CD4-positive, alpha-beta T cell treated with Interleukin-17A for 1 hour (primary cell): ENCODE measurements around the gene PAX5.

Experiments
- DNase-seq: peaks from one replicate; pipeline ENCODE4 v3.0.0-alpha.2; 2020

The PAX5 gene

GRCh38 chr9:36897478-36897877, 136.6 kb downstream of the PAX5 start:
- DNase-seq: no peak

GRCh38 chr9:36897019-36897418, 137.0 kb downstream of the PAX5 start:
- DNase-seq: no peak

GRCh38 chr9:36896296-36896695, 137.8 kb downstream of the PAX5 start:
- DNase-seq: no peak

DNA sequence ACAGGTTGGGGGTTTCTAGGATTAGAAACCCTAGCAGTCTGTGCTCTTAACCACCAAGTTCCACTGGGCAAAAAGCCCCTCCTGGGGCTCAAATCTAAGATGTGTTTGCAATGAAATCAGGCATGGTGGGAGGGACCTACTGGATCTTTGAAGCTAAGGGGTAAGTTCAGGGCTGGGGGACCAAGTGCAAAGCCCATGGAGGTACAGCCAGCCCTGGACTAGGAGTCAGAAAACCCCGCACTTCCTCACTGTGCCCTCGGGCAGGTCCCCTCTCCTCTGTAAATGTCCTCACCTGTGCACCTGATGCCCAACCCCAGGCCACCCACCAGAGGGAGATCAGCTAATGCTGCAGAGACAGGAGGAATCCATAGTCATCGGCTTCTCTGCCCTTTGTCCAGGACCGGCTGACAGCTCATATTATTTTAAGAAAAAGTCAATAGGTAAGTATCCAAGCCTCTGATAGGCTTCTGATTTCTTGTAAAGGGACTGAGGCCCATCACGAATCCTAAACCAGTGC, 138.3 kb downstream of the PAX5 start:
- DNase-seq: no peak

DNA sequence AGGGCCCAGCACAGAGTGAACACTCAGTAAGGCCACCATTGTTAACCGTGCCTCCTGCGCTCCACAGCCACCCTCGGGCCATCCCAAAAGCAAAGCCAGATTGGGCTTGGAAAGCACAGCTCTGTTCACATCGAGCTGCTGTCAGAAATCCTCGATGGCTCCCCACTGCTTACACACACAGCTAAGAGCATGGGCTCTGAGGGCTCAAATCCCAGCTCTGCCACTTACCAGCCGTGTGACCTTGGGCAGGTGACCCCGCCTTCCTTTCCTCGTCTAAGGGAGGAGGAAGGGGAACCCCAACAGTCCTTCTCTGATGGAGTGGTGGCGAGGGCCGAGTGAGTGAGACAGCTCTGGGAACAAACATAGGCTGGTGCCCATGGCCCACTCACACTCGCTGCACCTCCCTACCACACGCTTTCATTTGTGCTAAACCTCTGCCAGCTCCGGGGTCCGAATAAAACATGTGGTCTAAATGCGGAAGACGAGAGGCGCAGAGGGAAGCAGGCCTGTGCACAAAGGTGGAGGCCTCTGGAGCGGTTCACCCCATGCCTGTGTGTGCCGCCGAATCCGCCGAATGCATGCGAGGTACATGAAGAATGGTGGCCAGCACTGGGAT, 139.3 kb downstream of the PAX5 start:
- no peak for DNase-seq

DNA sequence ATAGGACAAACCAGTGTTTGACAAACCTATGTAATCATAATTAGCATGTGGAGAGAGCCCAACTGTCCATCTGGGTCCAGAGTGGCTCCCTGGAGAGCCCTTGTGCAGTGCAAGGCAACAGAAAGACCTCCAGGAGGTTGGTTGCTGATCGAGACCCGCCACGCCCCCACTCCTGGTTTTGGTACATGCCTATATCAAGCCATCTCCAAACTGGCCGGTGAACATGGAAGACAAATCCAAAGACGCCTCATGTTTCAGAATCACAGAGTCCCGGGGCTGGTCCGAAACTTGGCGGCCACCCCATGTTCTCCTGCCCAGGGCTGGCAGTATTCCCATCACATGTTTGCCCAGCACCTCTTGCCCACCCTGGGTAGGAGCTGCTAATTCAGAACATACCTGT, 140.2 kb downstream of the PAX5 start:
- DNase-seq: no peak

DNA sequence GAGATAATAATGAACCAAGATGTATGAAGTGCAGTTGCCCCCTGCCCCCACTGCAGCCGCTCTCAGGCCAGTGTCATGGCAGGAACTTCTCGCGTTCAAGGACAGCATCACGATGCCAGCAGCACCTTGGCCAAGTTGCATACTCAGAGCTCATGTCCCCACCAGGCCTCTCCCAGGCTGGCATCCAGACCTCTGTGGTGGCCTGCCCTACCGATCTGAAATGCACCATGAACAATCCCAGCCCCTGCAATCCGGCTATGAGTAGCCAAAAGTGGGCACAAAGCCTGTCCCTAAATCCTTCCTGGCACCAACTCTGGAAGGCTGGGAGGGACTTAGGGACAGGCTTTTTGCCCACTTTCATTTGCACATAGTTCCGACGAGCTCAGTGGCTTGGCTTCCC, 140.9 kb downstream of the PAX5 start:
- no peak for DNase-seq

- no peak for DNase-seq
These were observed 141.8 kb downstream of the PAX5 start for GRCh38 chr9:36892279-36892678.

DNA sequence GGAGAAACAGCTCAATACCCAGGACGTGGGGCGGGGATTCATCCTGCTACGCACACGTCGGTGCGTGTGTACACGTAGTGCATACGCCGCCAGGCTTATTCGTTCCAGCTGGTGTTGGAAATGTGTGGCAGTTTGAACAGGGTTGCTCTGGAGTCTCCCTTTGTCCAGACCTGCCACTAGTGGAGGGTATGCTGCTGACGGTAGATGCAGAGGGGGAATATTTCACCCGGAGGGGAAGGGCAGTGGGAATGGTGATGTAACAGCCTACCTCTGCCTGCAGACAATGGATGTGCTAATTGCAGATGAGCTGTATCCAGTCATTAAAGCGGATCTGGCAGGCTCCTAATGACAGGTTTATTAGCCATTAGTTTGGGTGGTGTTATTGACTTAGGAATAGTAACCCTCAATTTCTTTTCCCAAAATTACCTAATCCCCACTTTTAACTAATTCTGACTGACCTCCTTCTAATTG, 142.7 kb downstream of the PAX5 start:
- no peak for DNase-seq

GRCh38 chr9:36889844-36890243, 144.2 kb downstream of the PAX5 start:
- no peak for DNase-seq

DNA sequence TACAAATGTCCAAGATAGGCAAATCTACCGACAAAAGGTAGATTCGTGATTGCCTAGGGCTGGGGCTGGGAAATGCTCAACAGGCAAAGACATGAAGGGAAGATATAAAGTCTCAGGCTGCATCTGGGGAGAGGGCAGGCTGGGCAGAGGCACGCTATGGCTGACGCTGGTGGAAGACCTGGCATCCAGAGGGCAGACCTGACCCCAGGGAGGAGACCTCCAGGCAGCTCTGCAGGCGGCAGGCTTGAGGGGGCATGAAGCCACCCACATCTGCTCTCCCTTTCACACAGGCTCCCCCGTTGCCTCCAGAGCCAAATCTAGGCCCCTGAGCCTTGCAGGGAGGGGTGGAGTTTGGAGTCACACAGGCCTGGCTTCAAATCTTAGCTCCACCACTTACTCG, 145.5 kb downstream of the PAX5 start:
- no peak for DNase-seq

DNA sequence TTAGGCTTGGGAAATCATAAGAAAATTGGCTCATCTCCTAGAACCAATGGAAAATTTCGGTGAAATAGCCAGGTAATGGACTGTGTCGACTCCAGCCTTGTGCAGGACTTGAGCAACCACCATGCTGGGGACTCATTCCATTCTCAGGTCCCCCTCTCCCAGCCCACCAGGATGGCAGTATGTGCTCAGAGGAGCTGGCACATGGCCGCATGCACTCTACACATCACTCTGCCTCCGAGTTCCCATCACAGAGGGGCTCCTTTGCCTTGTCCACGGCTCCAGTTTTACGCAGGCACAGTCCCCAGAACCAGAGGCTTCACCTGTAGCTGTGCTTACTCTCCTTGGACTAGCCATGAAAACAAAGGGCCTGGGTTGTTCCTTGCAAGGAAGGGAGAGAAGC, 149.3 kb downstream of the PAX5 start:
- no peak for DNase-seq

DNA sequence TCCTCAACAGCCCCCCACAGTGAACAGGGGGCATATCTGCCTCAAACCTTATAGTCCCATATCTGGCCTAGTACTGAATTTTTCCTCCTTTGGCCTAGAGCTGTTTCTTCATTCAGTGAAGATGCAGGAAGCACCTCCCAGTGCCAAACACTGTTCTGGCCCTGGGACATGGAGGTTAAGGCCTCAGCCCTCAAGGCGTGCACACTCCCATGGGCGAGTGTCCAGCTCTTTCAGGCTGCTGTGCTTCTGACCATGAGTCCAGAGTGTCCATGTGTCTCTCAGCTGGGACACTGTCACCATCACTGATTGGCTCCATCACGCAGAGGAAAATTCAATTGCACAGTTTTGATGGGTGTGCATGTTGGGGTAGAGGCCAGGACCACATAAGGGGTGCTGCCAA, 151.5 kb downstream of the PAX5 start:
- no peak for DNase-seq

GRCh38 chr9:36881743-36882441, 152.2 kb downstream of the PAX5 start:
- DNase-seq: no peak

- DNase-seq: no peak
These were observed 152.8 kb downstream of the PAX5 start for GRCh38 chr9:36881316-36881715.

DNA sequence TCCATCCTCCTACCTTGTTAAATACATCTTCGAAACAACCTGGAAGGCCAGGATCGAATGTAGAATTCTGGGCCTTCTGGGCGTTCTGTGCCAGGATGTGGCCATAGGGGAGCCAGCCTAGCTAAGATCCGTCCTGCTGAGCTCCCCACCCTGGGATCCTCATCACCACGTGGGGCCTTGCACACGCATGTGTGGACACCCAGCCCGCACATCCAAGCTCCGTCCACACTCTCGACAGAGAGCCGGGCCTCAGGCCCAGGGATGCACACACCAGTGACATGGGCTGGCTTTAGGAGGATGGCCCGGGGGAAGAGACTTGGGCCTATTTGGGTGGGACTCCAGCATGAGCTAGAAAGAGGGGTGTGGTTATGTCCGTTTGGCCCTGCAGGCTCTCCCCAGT, 154.0 kb downstream of the PAX5 start:
- DNase-seq: no peak

GRCh38 chr9:36878986-36879982, 154.8 kb downstream of the PAX5 start:
- DNase-seq: no peak

GRCh38 chr9:36877239-36877638, 156.8 kb downstream of the PAX5 start:
- no peak for DNase-seq

- no peak for DNase-seq
These were observed 158.0 kb downstream of the PAX5 start for GRCh38 chr9:36876056-36876455.

GRCh38 chr9:36874921-36875320, 159.1 kb downstream of the PAX5 start:
- DNase-seq: no peak

DNA sequence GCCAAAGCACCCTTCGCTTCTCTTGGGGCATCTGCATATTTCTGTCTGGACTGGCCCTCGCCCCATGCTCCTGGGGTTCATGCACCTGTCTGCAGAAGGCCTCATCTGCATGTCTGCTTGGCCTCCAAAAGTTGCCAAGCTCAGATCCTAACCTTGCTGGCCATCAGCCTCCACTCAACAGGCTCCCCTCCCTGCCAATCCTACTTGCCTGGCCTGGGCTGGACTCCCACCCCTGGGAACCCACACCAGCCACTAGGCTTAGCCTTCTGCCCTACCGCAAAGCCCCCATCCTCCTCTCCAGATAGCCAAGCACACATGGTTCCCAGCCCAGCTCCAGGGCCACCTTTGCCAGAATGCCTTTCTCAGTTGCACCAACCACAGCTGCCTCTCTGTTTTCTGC, 159.8 kb downstream of the PAX5 start:
- no peak for DNase-seq

GRCh38 chr9:36873247-36873875, 160.7 kb downstream of the PAX5 start:
- DNase-seq: peak; percentile 64

- DNase-seq: no peak
These were observed 161.4 kb downstream of the PAX5 start for GRCh38 chr9:36872641-36873040.
